Activated CD4-positive, alpha-beta T cell treated with anti-CD3 and anti-CD28 coated beads, Interleukin-2, amount 10 ng/mL, durations not matched to agents 24 days and 14 days (primary cell): ENCODE results near the gene TMEM150B. TPM values are rescaled to one million over a fixed set of nuclear protein-coding genes. Genes with fewer than 3 reads are reported as not detected.

Experiments
- DNase-seq: peaks from one replicate; pipeline ENCODE4 v3.0.0; 2022
- H3K27ac Mint-ChIP-seq: one replicate; pipeline ENCODE4 v1.8.0; 2022; ENCODE audit warnings: mild to moderate bottlenecking, mixed read lengths
- H3K27me3 Mint-ChIP-seq: one replicate; pipeline ENCODE4 v1.8.0; 2022; ENCODE audit warnings: mixed read lengths
- H3K36me3 Mint-ChIP-seq: one replicate; pipeline ENCODE4 v1.8.0; 2022; ENCODE audit warnings: low read depth, mild to moderate bottlenecking, mixed read lengths
- H3K4me1 Mint-ChIP-seq: one replicate; pipeline ENCODE4 v1.8.0; 2021; ENCODE audit warnings: mixed read lengths
- H3K4me3 Mint-ChIP-seq: one replicate; pipeline ENCODE4 v1.8.0; 2022; ENCODE audit warnings: mild to moderate bottlenecking, moderate library complexity, mixed read lengths
- H3K9me3 Mint-ChIP-seq: one replicate; pipeline ENCODE4 v1.8.0; 2021; ENCODE audit warnings: mixed read lengths
- intact Hi-C: fragments of 100-400 bp; cut with micrococcal nuclease; formaldehyde crosslinking; loops from one replicate; pipeline ENCODE4 v1.15.1; 2023
- total RNA-seq: library from RNA; stranded (reverse); gene quantifications from 2 replicates; pipeline ENCODE4 v1.2.3, GENCODE V29; 2022

Gene TMEM150B
- total RNA-seq, 1 donor from 2014 or later: 0.28 TPM

DNA sequence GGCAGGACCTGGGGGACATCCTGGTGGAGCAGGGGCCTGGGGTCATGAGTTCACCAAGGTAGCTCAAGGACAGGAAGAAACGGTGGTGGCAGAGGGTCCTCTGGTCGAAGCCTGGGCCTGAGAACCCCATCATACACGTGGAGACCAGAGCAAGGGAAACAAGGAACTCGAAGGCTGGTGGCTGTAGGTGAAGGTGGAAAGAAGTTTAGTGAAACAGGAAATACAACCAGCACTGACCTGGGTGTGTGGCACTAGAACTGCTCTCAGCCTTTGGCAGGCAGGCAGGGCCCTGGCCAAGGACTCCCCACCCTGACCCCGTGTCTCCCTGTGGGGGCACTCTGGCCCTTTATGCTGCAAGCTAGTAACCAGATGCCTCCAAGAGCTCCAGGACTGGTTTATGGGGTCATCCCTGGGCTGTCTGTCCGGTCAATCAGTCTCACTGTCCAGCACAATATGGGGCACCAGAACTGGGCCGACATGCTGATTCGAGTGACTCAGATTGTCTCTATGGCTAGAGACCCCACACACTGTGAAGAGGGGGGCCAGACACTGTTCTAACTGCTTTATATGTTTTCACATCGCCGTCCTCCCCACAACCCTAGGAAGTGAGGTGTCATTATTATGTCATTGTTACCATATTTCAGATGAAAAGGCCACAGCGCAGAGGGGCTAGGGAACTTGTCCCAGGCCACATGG, 25.6 kb upstream of the TMEM150B start:
- no peak for DNase-seq
- no peak overlapping the region for H3K4me3 Mint-ChIP-seq
- no peak overlapping the region for H3K27ac Mint-ChIP-seq
- peaks cover 35% of the 10 kb centered on the region for H3K27me3 Mint-ChIP-seq
- H3K9me3 Mint-ChIP-seq: no peaks in the 10 kb centered on the region
- H3K36me3 Mint-ChIP-seq: peaks cover 2% of the 10 kb centered on the region
- intact Hi-C loops: no loop called here
- peaks cover 22% of the 10 kb centered on the region for H3K4me1 Mint-ChIP-seq

DNA sequence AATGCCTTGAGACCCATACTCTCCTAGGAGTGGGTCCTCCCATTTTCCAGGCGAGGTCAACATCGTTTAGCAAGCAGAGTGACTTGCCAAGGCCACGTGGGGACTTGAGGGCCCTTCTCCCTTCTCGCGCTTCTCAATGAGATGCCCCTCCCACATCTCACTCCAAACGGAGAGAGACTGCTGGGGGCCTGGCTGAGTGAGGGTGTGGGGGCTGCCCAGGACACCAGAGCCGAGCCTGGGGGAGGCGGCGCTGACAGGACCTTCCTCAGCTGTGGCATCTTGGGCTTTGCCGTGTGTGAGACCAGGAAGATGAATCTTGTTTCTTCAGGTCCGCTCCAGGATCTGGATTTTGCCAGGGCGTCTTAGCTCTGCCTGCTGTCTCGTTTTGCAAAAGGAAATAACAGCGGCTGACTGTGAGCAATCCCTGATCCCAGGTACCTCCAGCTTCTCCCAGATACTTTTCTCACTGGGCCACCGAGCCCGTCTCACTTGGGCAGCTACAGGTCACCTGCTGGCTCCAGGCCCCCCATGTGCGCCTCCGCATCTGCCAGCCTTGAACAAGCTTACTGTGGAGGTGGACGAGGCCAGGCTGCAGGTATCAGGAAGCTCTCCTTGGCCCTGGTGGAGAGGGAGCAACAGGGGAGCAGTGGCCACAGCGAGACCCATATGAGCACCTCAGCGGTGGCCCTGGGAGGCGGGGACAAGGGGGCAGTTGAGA, 23.3 kb upstream of the TMEM150B start:
- Mint-ChIP-seq H3K36me3 (peaks cover 2% of the 10 kb centered on the region), H3K4me3 (no peak overlapping the region), H3K4me1 (peaks cover 19% of the 10 kb centered on the region), H3K9me3 (no peaks in the 10 kb centered on the region), H3K27me3 (peaks cover 24% of the 10 kb centered on the region), H3K27ac (no peak overlapping the region)
- intact Hi-C loops: no loop called here
- no peak for DNase-seq

DNA sequence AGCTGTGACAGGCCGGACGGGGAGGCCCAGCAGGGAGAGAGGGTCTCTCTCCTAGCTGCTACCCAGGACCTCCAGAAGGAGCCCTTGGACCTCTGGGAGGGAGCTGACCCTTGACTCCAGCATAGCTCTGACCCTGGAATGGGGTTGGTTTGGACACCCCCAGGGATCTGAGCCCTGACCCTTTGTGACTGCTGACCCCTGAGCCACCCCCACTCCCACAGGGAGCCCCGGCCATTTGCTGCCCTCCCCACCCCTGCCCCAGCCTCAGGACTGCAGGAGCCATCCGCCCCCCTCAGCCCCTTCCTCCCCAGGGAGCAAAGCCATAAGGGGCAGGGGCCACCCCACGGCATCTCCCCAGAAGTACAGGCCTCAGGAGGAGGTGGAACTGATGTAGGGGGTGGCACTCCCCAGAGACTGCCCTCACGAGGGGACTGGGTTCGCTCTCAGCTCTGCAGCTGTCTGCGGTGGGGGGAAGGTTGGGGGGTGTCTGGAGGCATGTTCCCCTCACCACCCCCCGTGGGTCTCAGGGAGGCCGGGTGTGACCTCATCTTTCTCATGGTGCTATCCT, 22.4 kb upstream of the TMEM150B start:
- Mint-ChIP-seq H3K27ac (no peak overlapping the region), H3K4me3 (no peak overlapping the region), H3K4me1 (peaks cover 10% of the 10 kb centered on the region), H3K27me3 (peaks cover 15% of the 10 kb centered on the region), H3K36me3 (peaks cover 8% of the 10 kb centered on the region), H3K9me3 (no peaks in the 10 kb centered on the region)
- intact Hi-C loops: no loop called here
- no peak for DNase-seq

DNA sequence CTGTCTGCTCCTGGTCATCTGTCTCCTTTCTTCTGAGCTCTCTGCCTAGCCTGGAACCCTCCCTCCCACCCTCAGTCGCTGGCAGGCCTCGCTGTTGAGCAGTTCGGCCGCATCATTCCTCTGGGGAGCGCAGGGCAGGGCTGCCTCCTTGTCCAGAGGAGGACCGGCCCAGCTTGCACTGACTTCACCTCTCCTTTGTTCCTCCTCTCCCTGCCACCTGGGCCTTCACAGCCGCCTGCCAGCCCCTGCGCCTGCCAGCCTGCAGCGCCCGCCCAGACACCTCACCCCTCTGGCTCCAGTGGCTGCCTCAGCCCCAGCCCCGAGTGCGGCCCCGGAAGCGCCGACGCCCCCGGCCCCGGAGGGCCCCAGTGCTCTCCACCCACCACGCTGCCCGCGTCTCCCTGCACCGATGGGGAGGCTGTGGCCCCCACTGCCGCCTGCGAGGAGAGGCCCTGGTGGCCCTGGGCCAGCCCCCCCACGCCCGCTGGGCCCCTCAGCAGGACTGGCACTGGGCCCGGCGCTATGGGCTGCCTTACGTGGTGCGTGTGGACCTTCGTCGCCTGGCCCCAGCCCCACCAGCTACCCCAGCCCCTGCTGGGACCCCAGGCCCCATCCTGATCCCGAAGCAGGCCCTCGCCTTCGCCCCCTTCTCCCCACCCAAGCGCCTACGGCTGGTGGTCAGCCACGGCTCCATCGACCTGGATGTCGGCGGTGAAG, 21.7 kb upstream of the TMEM150B start:
- Mint-ChIP-seq H3K4me3 (no peak overlapping the region), H3K27ac (no peak overlapping the region), H3K9me3 (no peaks in the 10 kb centered on the region), H3K4me1 (peaks cover 7% of the 10 kb centered on the region), H3K27me3 (peaks cover 8% of the 10 kb centered on the region), H3K36me3 (peaks cover 8% of the 10 kb centered on the region)
- no peak for DNase-seq
- intact Hi-C loops: no loop called here

DNA sequence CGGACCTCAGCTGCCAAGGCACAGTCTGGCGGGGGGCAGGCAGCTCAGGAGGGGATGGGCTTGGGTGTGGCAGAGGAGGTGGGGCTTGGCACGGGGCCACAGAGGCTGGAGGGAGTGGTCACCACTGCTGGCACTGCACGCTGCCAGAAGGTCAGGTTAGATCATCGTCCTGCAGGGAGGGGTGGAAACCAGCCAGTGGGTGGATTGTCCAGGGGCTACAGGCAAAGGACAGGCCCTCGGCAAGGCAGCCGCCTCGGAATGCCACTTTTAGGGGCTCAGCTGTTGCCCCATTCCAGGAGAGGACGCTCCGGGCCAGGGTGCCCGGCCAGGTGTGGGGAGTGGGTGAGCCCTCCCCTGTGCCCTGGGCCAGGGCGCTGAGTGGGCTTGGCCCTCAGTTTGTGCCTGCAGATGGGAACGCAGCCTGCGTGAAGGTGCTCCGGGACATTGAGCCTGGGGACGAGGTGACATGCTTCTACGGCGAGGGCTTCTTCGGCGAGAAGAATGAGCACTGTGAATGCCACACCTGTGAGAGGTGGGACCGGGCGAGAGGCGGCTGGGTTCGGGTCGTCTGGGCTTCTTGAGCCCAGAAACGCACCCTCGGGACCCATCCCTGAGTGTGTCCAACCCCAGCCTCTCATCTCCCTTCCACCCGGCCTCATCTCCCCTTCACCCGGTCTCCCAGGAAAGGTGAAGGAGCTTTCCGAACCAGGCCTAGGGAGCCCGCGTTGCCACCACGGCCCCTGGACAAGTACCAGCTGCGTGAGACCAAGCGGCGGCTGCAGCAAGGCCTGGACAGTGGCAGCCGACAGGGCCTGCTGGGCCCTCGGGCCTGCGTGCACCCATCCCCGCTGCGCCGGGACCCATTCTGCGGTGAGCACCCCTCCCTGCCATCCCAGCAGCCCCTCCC, 20.9 kb upstream of the TMEM150B start:
- H3K4me3 Mint-ChIP-seq: no peak overlapping the region
- H3K27ac Mint-ChIP-seq: no peak overlapping the region
- intact Hi-C loops: no loop called here
- peaks cover under 1% of the 10 kb centered on the region for H3K27me3 Mint-ChIP-seq
- no peaks in the 10 kb centered on the region for H3K9me3 Mint-ChIP-seq
- peaks cover 4% of the 10 kb centered on the region for H3K4me1 Mint-ChIP-seq
- H3K36me3 Mint-ChIP-seq: peaks cover 11% of the 10 kb centered on the region
- no peak for DNase-seq

DNA sequence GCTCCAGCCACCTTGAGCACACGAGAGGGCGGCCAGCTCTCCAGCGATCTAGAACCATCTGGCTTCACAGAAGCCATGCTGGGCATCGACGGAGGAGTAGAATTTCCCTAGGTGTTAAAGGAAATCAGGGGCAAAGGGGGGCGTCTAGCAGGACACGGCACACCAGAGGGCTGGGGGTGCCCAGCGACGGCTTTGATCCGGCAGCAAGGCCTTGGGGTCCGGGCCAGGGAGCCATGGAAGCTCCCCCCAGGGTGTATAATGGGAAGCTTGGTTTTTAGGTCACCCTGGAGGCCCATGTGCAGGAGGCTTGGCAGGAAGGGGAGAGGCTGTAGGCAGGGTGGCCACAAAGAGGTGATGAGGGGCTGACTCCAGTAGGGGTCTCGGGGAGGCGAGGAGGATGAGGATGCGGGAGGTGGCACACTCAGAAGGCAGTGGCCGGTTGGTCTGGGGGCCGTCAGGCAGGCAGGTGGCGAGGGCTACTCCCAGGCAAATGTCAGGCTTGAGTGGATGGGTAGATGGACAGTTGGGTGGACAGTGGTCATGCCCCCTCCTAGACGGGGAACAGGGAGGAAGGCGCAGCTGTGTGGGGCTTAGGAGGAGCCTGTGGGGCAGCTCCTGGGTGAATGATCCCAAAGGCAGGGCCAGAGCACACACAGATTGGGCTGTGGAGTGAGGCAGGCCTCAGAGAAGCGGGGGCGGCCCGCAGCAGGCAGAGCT, 20.1 kb upstream of the TMEM150B start:
- intact Hi-C loops: no loop called here
- H3K27ac Mint-ChIP-seq: no peak overlapping the region
- DNase-seq: no peak
- peaks cover 11% of the 10 kb centered on the region for H3K36me3 Mint-ChIP-seq
- H3K27me3 Mint-ChIP-seq: no peaks in the 10 kb centered on the region
- no peak overlapping the region for H3K4me3 Mint-ChIP-seq
- peaks cover 8% of the 10 kb centered on the region for H3K4me1 Mint-ChIP-seq
- H3K9me3 Mint-ChIP-seq: no peaks in the 10 kb centered on the region

DNA sequence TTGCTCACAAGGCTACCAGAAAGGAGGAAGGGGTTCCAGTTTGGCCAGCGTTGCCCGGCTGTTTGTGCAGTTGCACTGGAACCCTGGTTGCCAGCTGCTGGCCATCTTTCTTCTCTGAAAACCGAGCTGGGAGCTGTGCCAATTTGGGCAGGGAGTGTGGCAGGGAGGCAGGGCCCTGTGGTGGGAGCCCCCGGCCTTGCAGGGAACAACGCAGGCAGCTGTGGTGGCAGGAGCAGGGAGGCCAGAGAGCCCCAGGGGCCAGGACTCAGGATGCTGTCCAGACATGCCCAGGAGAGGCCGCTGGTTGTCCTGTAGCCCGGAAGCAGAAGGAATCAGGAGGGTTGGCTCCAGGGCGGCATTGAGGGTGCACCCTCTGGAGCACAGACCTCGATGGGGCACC, 19.3 kb upstream of the TMEM150B start:
- Mint-ChIP-seq H3K9me3 (no peaks in the 10 kb centered on the region), H3K4me1 (peaks cover 8% of the 10 kb centered on the region), H3K27ac (no peak overlapping the region), H3K36me3 (peaks cover 13% of the 10 kb centered on the region), H3K27me3 (no peaks in the 10 kb centered on the region), H3K4me3 (no peak overlapping the region)
- no peak for DNase-seq
- intact Hi-C loops: no loop called here

DNA sequence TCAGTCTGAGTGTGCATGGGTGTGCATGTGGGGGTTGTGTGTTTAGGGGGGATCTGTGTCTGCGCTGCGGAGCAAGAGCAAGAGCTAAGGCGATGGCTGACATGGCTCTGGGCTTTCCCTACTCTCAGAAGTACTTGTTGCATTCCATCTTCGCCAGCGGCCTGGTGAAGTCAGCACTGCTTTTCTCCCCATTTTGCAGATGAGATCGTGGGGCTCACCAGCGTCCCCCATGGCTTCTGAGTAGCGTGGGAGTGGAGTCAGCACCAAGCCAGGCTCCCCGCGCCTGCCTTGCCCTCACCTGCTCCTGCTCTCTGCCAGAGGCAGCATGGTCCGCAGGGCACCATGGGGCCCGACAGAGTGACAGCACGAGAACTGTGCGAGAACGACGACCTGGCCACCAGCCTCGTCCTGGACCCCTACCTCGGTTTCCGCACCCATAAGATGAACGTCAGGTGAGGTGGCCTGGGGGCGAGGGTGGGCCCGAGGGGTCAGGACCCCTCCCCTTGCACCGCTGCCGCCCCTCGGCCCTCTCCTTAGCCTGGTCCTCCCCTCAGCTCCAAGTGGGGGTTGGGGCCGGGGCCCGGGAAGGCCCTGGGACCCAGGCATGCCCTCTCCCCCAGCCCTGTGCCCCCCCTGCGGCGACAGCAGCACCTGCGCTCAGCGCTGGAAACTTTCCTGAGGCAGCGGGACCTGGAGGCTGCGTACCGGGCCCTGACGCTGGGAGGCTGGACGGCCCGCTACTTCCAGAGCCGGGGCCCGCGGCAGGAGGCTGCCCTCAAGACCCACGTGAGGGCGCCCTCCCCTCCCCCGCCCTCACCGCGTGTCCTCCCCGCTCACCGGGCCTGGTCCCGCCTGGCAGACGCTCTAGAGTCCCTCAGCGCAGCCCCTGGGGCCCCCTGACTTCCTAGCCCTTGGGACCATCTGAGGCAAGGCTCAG, 16.7 kb upstream of the TMEM150B start:
- peak overlapping the region; percentile 69 for H3K4me3 Mint-ChIP-seq
- peaks cover 16% of the 10 kb centered on the region for H3K4me1 Mint-ChIP-seq
- H3K27ac Mint-ChIP-seq: peak overlapping the region; percentile 42
- peaks cover 5% of the 10 kb centered on the region for H3K27me3 Mint-ChIP-seq
- H3K9me3 Mint-ChIP-seq: no peaks in the 10 kb centered on the region
- intact Hi-C loops: no loop called here
- no peak for DNase-seq
- peaks cover 11% of the 10 kb centered on the region for H3K36me3 Mint-ChIP-seq

DNA sequence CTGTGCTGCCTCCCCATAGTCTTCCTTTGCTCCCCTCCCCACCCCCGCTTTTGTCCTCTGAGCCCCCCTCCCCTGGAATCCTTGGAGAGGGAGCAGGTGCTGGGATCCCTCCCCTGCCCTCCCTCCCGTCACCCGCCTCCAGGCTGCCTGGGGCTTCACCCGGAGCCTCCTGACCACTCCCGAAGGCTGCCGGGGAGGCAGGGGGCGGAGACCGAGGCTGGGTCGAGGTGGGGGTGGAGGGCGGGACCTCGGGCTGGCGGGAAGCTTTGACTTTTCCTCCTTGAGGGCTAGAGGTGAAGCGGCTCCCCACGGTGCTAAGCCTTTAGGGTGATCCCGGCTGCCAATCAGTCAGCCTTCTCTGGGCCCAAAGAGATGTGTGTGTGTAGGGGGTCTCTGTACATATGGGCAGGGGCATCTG, 16.0 kb upstream of the TMEM150B start:
- Mint-ChIP-seq H3K36me3 (peaks cover 11% of the 10 kb centered on the region), H3K4me3 (peak overlapping the region; percentile 91), H3K27me3 (peaks cover 9% of the 10 kb centered on the region), H3K9me3 (no peaks in the 10 kb centered on the region), H3K27ac (peak overlapping the region; percentile 94), H3K4me1 (peaks cover 16% of the 10 kb centered on the region)
- intact Hi-C loops: no loop called here
- DNase-seq: peak; percentile 90

DNA sequence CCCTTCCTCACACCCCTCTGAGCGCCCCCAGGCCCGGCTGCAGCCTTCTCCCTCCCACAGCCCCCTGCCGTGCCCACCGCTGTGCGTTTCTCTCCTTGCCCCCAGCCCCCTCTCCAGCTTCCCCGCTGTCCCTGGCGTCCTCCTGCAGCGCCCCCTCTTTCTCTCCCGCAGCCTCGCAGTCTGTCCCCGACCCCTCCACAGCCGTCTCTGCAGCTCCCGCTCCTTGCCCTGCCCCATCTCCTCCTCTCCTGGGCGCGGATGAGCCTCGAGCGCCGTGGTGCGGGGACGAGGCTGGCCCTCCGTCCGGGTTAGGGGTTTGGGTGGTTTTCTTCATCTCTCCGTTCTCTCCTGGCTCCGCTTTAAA, 15.6 kb upstream of the TMEM150B start:
- peaks cover 11% of the 10 kb centered on the region for H3K36me3 Mint-ChIP-seq
- peak overlapping the region; percentile 94 for H3K27ac Mint-ChIP-seq
- peak overlapping the region; percentile 91 for H3K4me3 Mint-ChIP-seq
- peak; percentile 76 for DNase-seq
- intact Hi-C loops: no loop called here
- H3K27me3 Mint-ChIP-seq: peaks cover 11% of the 10 kb centered on the region
- peaks cover 16% of the 10 kb centered on the region for H3K4me1 Mint-ChIP-seq
- no peaks in the 10 kb centered on the region for H3K9me3 Mint-ChIP-seq

DNA sequence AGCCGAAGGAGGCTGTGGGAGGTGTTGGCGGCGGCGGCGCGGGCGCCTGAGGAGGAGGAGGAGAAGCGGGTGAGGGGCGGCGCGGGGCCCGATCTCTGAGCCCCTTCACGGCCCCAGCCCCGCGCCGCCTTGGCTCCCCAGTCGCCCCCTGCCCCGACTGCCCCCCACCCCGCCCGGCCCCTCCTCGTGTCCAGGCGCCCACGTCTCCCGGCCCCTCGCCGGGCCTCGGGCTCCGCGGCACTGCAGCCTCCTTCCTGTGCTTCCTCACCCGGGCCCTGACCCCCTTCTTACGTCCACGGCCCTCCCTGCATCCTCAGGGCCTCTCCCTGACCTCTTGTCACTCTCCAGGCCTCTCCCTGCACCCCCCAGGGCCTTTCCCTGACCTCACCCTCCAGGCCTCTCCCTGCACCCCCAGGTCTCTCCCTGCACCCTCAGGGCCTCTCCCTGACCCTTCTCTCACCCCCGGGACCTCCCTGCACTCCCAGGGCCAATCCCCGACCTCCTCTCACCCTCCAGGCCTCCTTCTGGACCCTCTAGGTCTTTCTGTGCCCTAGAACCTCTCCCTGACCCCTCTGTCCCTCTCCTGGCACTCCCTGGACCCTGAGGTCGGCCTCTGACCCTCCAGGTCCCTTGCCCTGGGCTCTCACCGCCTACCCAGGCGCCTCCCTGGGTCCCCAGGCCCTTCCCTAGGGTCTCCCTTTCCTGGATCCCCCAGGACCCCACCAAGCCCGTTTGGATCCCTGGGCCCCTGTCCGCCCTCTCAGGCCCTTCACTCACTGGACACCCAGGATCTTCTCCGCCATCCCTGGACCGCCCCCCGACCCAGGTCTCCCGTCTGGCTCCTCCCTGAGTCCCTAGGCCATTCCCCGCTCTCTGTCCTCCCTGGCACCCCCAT, 15.0 kb upstream of the TMEM150B start:
- H3K4me3 Mint-ChIP-seq: peak overlapping the region; percentile 91
- H3K4me1 Mint-ChIP-seq: peaks cover 16% of the 10 kb centered on the region
- peak; percentile 80 for DNase-seq
- peaks cover 11% of the 10 kb centered on the region for H3K27me3 Mint-ChIP-seq
- peaks cover 11% of the 10 kb centered on the region for H3K36me3 Mint-ChIP-seq
- H3K27ac Mint-ChIP-seq: peak overlapping the region; percentile 97
- intact Hi-C loops: loop anchor here (1.0 to 10.0 kb wide), 10 partner anchors 13 to 785 kb away; partner anchors contain the start of genes DNAAF3, FIZ1, HSPBP1 and PPP1R12C
- no peaks in the 10 kb centered on the region for H3K9me3 Mint-ChIP-seq
